ENCODE data around the gene BRD7. TPM values are rescaled to one million over a fixed set of nuclear protein-coding genes. Genes with fewer than 3 reads are reported as not detected.

Gene BRD7
- total RNA-seq: 10 to 100 TPM; 64.2 to 90.2 TPM
- 10 to 100 TPM; 37.7 to 53.3 TPM for polyA plus RNA-seq
- long read RNA-seq, donor 1, full-length matches to known transcripts: 13 of 51 reads
- long read RNA-seq, donor 1, partial matches to known transcripts: 33 of 51 reads
- long read RNA-seq, donor 1, other reads (novel, unspliced or antisense): 5 of 51 reads
- long read RNA-seq, donor 2, full-length matches to known transcripts: 12 of 43 reads
- long read RNA-seq, donor 2, partial matches to known transcripts: 26 of 43 reads
- long read RNA-seq, donor 2, other reads (novel, unspliced or antisense): 5 of 43 reads

- peak; percentile 92 for ATAC-seq (ENCODE audit: low FRiP score)
- peak; percentile 63 to 85 for DNase-seq
- no peaks in the 10 kb centered on the region for H3K27me3 ChIP-seq (ENCODE audit: control insufficient read depth in 1 of 2, insufficient read depth in 2 of 2, low read length in 1 of 2)
- peak within 1 kb of the TSS; percentile 63 to 75 for H3K27ac ChIP-seq (ENCODE audit: low read depth in 1 of 2, low read length in 2 of 2)
- 0% methylated on average over 37 to 109 of the region's 109 CpGs for WGBS, 2 donors
- intact Hi-C loops (cut with DNase I): loop anchor here (5.0 to 10.0 kb wide), 7 partner anchors 41 to 344 kb away; partner anchors contain the start of genes CNEP1R1 (in 2 of the 2) and TENT4B (in 2 of the 2)
- H3K36me3 ChIP-seq (ENCODE audit: control insufficient read depth in 1 of 2, insufficient read depth in 2 of 2, low read length in 1 of 2): no peaks in the 10 kb centered on the region
- peak within 1 kb of the TSS; percentile 99 to 100 for H3K4me3 ChIP-seq (ENCODE audit: low read length in 2 of 2)
- no peaks in the 10 kb centered on the region for H3K9me3 ChIP-seq (ENCODE audit: control insufficient read depth, low read length)
- H3K4me1 ChIP-seq (ENCODE audit: control insufficient read depth in 1 of 2, insufficient read depth in 2 of 2, low read length in 2 of 2): peaks cover 0 to 2% of the 10 kb centered on the region in 2 donors
Measured at GRCh38 chr16:50368410-50369132, at the start of gene BRD7. Gene BRD7, minus strand, starts transcription at chr16:50368988. Its CDS starts 214 bp downstream, at chr16:50368774.

- Histone ChIP-seq H3K4me1 (ENCODE audit: control insufficient read depth in 1 of 2, insufficient read depth in 2 of 2, low read length in 2 of 2) (no peaks in the 10 kb centered on the region), H3K27ac (ENCODE audit: low read depth in 1 of 2, low read length in 2 of 2) (no peak overlapping the region), H3K27me3 (ENCODE audit: control insufficient read depth in 1 of 2, insufficient read depth in 2 of 2, low read length in 1 of 2) (no peaks in the 10 kb centered on the region), H3K36me3 (ENCODE audit: control insufficient read depth in 1 of 2, insufficient read depth in 2 of 2, low read length in 1 of 2) (no peaks in the 10 kb centered on the region), H3K4me3 (ENCODE audit: low read length in 2 of 2) (no peak overlapping the region), H3K9me3 (ENCODE audit: control insufficient read depth, low read length) (peaks cover 4% of the 10 kb centered on the region)
- intact Hi-C loops (cut with DNase I): no loop called here
- 67 to 68% methylated on average over 3 of the region's 3 CpGs for WGBS, 2 donors
- no peak for DNase-seq
- no peak for ATAC-seq (ENCODE audit: low FRiP score)
Measured at GRCh38 chr16:50416388-50416787, 47.6 kb upstream of the BRD7 start.

GRCh38 chr16:50414152-50414551, 45.4 kb upstream of the BRD7 start:
- H3K27me3 ChIP-seq (ENCODE audit: control insufficient read depth in 1 of 2, insufficient read depth in 2 of 2, low read length in 1 of 2): no peaks in the 10 kb centered on the region
- intact Hi-C loops (cut with DNase I): no loop called here
- no peak overlapping the region for H3K27ac ChIP-seq (ENCODE audit: low read depth in 1 of 2, low read length in 2 of 2)
- H3K36me3 ChIP-seq (ENCODE audit: control insufficient read depth in 1 of 2, insufficient read depth in 2 of 2, low read length in 1 of 2): no peaks in the 10 kb centered on the region
- ATAC-seq (ENCODE audit: low FRiP score) (no peak), DNase-seq (no peak)
- peaks cover 2% of the 10 kb centered on the region for H3K9me3 ChIP-seq (ENCODE audit: control insufficient read depth, low read length)
- no peaks in the 10 kb centered on the region for H3K4me1 ChIP-seq (ENCODE audit: control insufficient read depth in 1 of 2, insufficient read depth in 2 of 2, low read length in 2 of 2)
- H3K4me3 ChIP-seq (ENCODE audit: low read length in 2 of 2): no peak overlapping the region

- intact Hi-C loops (cut with DNase I): no loop called here
- no peaks in the 10 kb centered on the region for H3K4me1 ChIP-seq (ENCODE audit: control insufficient read depth in 1 of 2, insufficient read depth in 2 of 2, low read length in 2 of 2)
- no peak overlapping the region for H3K27ac ChIP-seq (ENCODE audit: low read depth in 1 of 2, low read length in 2 of 2)
- no peaks in the 10 kb centered on the region for H3K36me3 ChIP-seq (ENCODE audit: control insufficient read depth in 1 of 2, insufficient read depth in 2 of 2, low read length in 1 of 2)
- no peaks in the 10 kb centered on the region for H3K27me3 ChIP-seq (ENCODE audit: control insufficient read depth in 1 of 2, insufficient read depth in 2 of 2, low read length in 1 of 2)
- no peak for DNase-seq
- no peaks in the 10 kb centered on the region for H3K9me3 ChIP-seq (ENCODE audit: control insufficient read depth, low read length)
- WGBS, 2 donors: 95 to 100% methylated on average over 2 of the region's 2 CpGs
- H3K4me3 ChIP-seq (ENCODE audit: low read length in 2 of 2): no peak overlapping the region
- no peak for ATAC-seq (ENCODE audit: low FRiP score)
Measured at GRCh38 chr16:50411034-50411433, 42.2 kb upstream of the BRD7 start.

- Histone ChIP-seq H3K4me3 (ENCODE audit: low read length in 2 of 2) (no peak overlapping the region), H3K9me3 (ENCODE audit: control insufficient read depth, low read length) (no peaks in the 10 kb centered on the region), H3K27ac (ENCODE audit: low read depth in 1 of 2, low read length in 2 of 2) (no peak overlapping the region), H3K27me3 (ENCODE audit: control insufficient read depth in 1 of 2, insufficient read depth in 2 of 2, low read length in 1 of 2) (no peaks in the 10 kb centered on the region), H3K36me3 (ENCODE audit: control insufficient read depth in 1 of 2, insufficient read depth in 2 of 2, low read length in 1 of 2) (no peaks in the 10 kb centered on the region), H3K4me1 (ENCODE audit: control insufficient read depth in 1 of 2, insufficient read depth in 2 of 2, low read length in 2 of 2) (no peaks in the 10 kb centered on the region)
- 68% methylated on average over 7 of the region's 7 CpGs for WGBS, 2 donors
- no peak for DNase-seq
- ATAC-seq (ENCODE audit: low FRiP score): no peak
- intact Hi-C loops (cut with DNase I): no loop called here
Measured at GRCh38 chr16:50408001-50408561, 39.3 kb upstream of the BRD7 start.

- Histone ChIP-seq H3K36me3 (ENCODE audit: control insufficient read depth in 1 of 2, insufficient read depth in 2 of 2, low read length in 1 of 2) (no peaks in the 10 kb centered on the region), H3K27me3 (ENCODE audit: control insufficient read depth in 1 of 2, insufficient read depth in 2 of 2, low read length in 1 of 2) (no peaks in the 10 kb centered on the region), H3K9me3 (ENCODE audit: control insufficient read depth, low read length) (no peaks in the 10 kb centered on the region), H3K27ac (ENCODE audit: low read depth in 1 of 2, low read length in 2 of 2) (no peak overlapping the region), H3K4me3 (ENCODE audit: low read length in 2 of 2) (no peak overlapping the region), H3K4me1 (ENCODE audit: control insufficient read depth in 1 of 2, insufficient read depth in 2 of 2, low read length in 2 of 2) (no peaks in the 10 kb centered on the region)
- DNase-seq (no peak), ATAC-seq (ENCODE audit: low FRiP score) (no peak)
- intact Hi-C loops (cut with DNase I): no loop called here
- 91% methylated on average over 5 of the region's 5 CpGs for WGBS, 2 donors
Measured at GRCh38 chr16:50407351-50407750, 38.6 kb upstream of the BRD7 start.

- WGBS, 2 donors: 5 to 8% methylated on average over 12 of the region's 12 CpGs
- H3K27me3 ChIP-seq (ENCODE audit: control insufficient read depth in 1 of 2, insufficient read depth in 2 of 2, low read length in 1 of 2): no peaks in the 10 kb centered on the region
- intact Hi-C loops (cut with DNase I): no loop called here
- no peaks in the 10 kb centered on the region for H3K36me3 ChIP-seq (ENCODE audit: control insufficient read depth in 1 of 2, insufficient read depth in 2 of 2, low read length in 1 of 2)
- no peak overlapping the region for H3K4me3 ChIP-seq (ENCODE audit: low read length in 2 of 2)
- no peaks in the 10 kb centered on the region for H3K9me3 ChIP-seq (ENCODE audit: control insufficient read depth, low read length)
- H3K4me1 ChIP-seq (ENCODE audit: control insufficient read depth in 1 of 2, insufficient read depth in 2 of 2, low read length in 2 of 2): no peaks in the 10 kb centered on the region
- ATAC-seq (ENCODE audit: low FRiP score) (no peak), DNase-seq (peak; percentile 61 to 82)
- H3K27ac ChIP-seq (ENCODE audit: low read depth in 1 of 2, low read length in 2 of 2): no peak overlapping the region
Measured at GRCh38 chr16:50403491-50403890, 34.7 kb upstream of the BRD7 start.

GRCh38 chr16:50402298-50402895, 33.6 kb upstream of the BRD7 start:
- H3K4me1 ChIP-seq (ENCODE audit: control insufficient read depth in 1 of 2, insufficient read depth in 2 of 2, low read length in 2 of 2): no peaks in the 10 kb centered on the region
- DNase-seq: no peak
- H3K4me3 ChIP-seq (ENCODE audit: low read length in 2 of 2): no peak overlapping the region
- H3K9me3 ChIP-seq (ENCODE audit: control insufficient read depth, low read length): no peaks in the 10 kb centered on the region
- no peak overlapping the region for H3K27ac ChIP-seq (ENCODE audit: low read depth in 1 of 2, low read length in 2 of 2)
- H3K27me3 ChIP-seq (ENCODE audit: control insufficient read depth in 1 of 2, insufficient read depth in 2 of 2, low read length in 1 of 2): no peaks in the 10 kb centered on the region
- intact Hi-C loops (cut with DNase I): no loop called here
- no peak for ATAC-seq (ENCODE audit: low FRiP score)
- 93 to 96% methylated on average over 9 of the region's 9 CpGs for WGBS, 2 donors
- no peaks in the 10 kb centered on the region for H3K36me3 ChIP-seq (ENCODE audit: control insufficient read depth in 1 of 2, insufficient read depth in 2 of 2, low read length in 1 of 2)
